IMR-90 (cell line): ENCODE results near the gene ATG14. TPM values are rescaled to one million over a fixed set of nuclear protein-coding genes. Genes with fewer than 3 reads are reported as not detected.
A peak's percentile ranks its signal among the peaks of the same experiment; 100 is the strongest.

Experiments
- ATAC-seq: fragments of 200-7000 bp; cut with Tn5 transposase; 2 replicates; pipeline ENCODE4 v1.9.1; 2020; ENCODE audit warnings: low read depth, mild to moderate bottlenecking, moderate library complexity
- BruUV-seq: library from RNA; stranded (reverse); fragments of 400-500 nt; replicated peaks from 2 replicates; lab custom pipeline; 2021; lab: Mats Ljungman, UMichigan
- CTCF ChIA-PET: fragments of 300-600 bp; formaldehyde crosslinking; extraction: SDS; loops from one replicate; lab custom pipeline; 2021; ENCODE audit warnings: antibody characterized with exemption; lab: Yijun Ruan, JAX
- POLR2A ChIA-PET: fragments of 300-600 bp; sonication (Branson Sonifier 250); formaldehyde crosslinking; loops from one replicate; lab custom pipeline; 2022; ENCODE audit warnings: antibody characterized with exemption; ENCODE audit not compliant: unreplicated experiment; lab: Charles Lee
- DNase-seq: peaks from one replicate; pipeline ENCODE4 v3.0.0; 2013
- H2AFZ ChIP-seq: replicated peaks from 2 replicates; pipeline ENCODE3; 2013; ENCODE audit warnings: low read length, mild to moderate bottlenecking; ENCODE audit not compliant: poor library complexity
- H2AK5ac ChIP-seq: 2 replicates; pipeline ENCODE4 v1.6.1; 2013; ENCODE audit warnings: low read depth, low read length, inconsistent platforms
- H2AK9ac ChIP-seq: replicated peaks from 2 replicates; pipeline ENCODE3; 2013; ENCODE audit warnings: mild to moderate bottlenecking, low read depth, low read length, moderate library complexity; ENCODE audit not compliant: poor library complexity
- H2BK120ac ChIP-seq: 2 replicates; pipeline ENCODE4 v1.6.1; 2013; ENCODE audit warnings: low read depth, low read length, inconsistent platforms
- H2BK15ac ChIP-seq: 3 replicates; pipeline ENCODE4 v1.6.1; 2013; ENCODE audit warnings: low read depth, low read length, inconsistent platforms
- H2BK20ac ChIP-seq: 2 replicates; pipeline ENCODE4 v1.6.1; 2013; ENCODE audit warnings: low read depth, mild to moderate bottlenecking, inconsistent platforms, low read length, moderate library complexity
- H2BK5ac ChIP-seq: 2 replicates; pipeline ENCODE4 v1.6.1; 2013; ENCODE audit warnings: mild to moderate bottlenecking, low read depth, low read length, inconsistent platforms; ENCODE audit not compliant: poor library complexity, severe bottlenecking
- H3K14ac ChIP-seq: replicated peaks from 2 replicates; pipeline ENCODE4 v1.6.1; 2013; ENCODE audit warnings: low read depth, low read length, inconsistent platforms
- H3K18ac ChIP-seq: 2 replicates; pipeline ENCODE4 v1.6.1; 2013; ENCODE audit warnings: low read depth, low read length, control low read depth
- H3K23ac ChIP-seq: 2 replicates; pipeline ENCODE4 v1.6.1; 2013; ENCODE audit warnings: low read depth, low read length, inconsistent platforms
- H3K27ac ChIP-seq: 2 replicates; pipeline ENCODE4 v1.5.1; 2013; ENCODE audit warnings: mild to moderate bottlenecking, control low read depth, low read length; ENCODE audit not compliant: insufficient read depth
- H3K27me3 ChIP-seq: 2 replicates; pipeline ENCODE4 v1.6.1; 2013; ENCODE audit warnings: low read length; ENCODE audit not compliant: control insufficient read depth, insufficient read depth
- H3K36me3 ChIP-seq: 2 replicates; pipeline ENCODE4 v1.6.1; 2013; ENCODE audit warnings: low read length, mixed read lengths; ENCODE audit not compliant: control insufficient read depth, insufficient read depth
- H3K4ac ChIP-seq: 2 replicates; pipeline ENCODE4 v1.6.1; 2013; ENCODE audit warnings: low read depth, low read length, inconsistent platforms
- H3K4me1 ChIP-seq: 2 replicates; pipeline ENCODE4 v1.6.1; 2013; ENCODE audit warnings: low read length, mixed read lengths; ENCODE audit not compliant: control insufficient read depth, insufficient read depth
- H3K4me2 ChIP-seq: 2 replicates; pipeline ENCODE4 v1.6.1; 2013; ENCODE audit warnings: low read depth, mild to moderate bottlenecking, control low read depth, low read length, moderate library complexity
- H3K4me3 ChIP-seq: 2 replicates; pipeline ENCODE4 v1.5.1; 2013; ENCODE audit warnings: low read depth, mild to moderate bottlenecking, control low read depth, low read length, moderate library complexity; ENCODE audit not compliant: insufficient read depth
- H3K56ac ChIP-seq: 2 replicates; pipeline ENCODE4 v1.6.1; 2013; ENCODE audit warnings: low read length, inconsistent platforms; ENCODE audit not compliant: insufficient read depth; ENCODE audit errors: extremely low read depth
- H3K79me1 ChIP-seq, 2 experiments: 2 replicates each; pipeline ENCODE4 v1.6.1; 2013; ENCODE audit warnings: low read length in 2 of 2, inconsistent platforms in 1 of 2, low read depth in 1 of 2
- H3K9ac ChIP-seq: 2 replicates; pipeline ENCODE4 v1.6.1; 2013; ENCODE audit warnings: low read depth, low read length, control low read depth
- H3K9me1 ChIP-seq: 2 replicates; pipeline ENCODE4 v1.6.1; 2013; ENCODE audit warnings: low read length, inconsistent platforms; ENCODE audit not compliant: insufficient read depth
- H3K9me3 ChIP-seq: 2 replicates; pipeline ENCODE4 v1.6.1; 2013; ENCODE audit warnings: low read length; ENCODE audit not compliant: control insufficient read depth, insufficient read depth
- H4K20me1 ChIP-seq: 2 replicates; pipeline ENCODE4 v1.6.1; 2013; ENCODE audit warnings: low read length, inconsistent platforms; ENCODE audit not compliant: insufficient read depth
- H4K5ac ChIP-seq: 2 replicates; pipeline ENCODE4 v1.6.1; 2013; ENCODE audit warnings: mild to moderate bottlenecking, low read depth, low read length, control low read depth
- H4K8ac ChIP-seq, 2 experiments: 2 replicates each; pipeline ENCODE4 v1.6.1; 2013; ENCODE audit warnings: low read depth in 2 of 2, low read length in 2 of 2, control low read depth in 1 of 2, inconsistent platforms in 1 of 2
- H4K91ac ChIP-seq: 2 replicates; pipeline ENCODE4 v1.6.1; 2013; ENCODE audit warnings: low read depth, low read length, inconsistent platforms; ENCODE audit not compliant: insufficient read depth
- BHLHE40 ChIP-seq: fragments of 150-350 bp; IDR thresholded peaks from 2 replicates; pipeline ENCODE4 v1.6.1; 2016; ENCODE audit warnings: mild to moderate bottlenecking, low read depth, low read length
- CEBPB ChIP-seq: IDR thresholded peaks from 2 replicates; pipeline ENCODE4 v1.6.1; 2012; ENCODE audit warnings: low read depth, low read length, improper control_type of control experiment
- CHD1 ChIP-seq: IDR thresholded peaks from 2 replicates; pipeline ENCODE4 v1.6.1; 2012; ENCODE audit warnings: low read depth, low read length, improper control_type of control experiment
- CTCF ChIP-seq: conservative IDR thresholded peaks from 2 replicates; pipeline ENCODE4 v1.5.1; 2012; ENCODE audit warnings: mild to moderate bottlenecking, low read depth, low read length, improper control_type of control experiment
- ELK1 ChIP-seq: fragments of 150-350 bp; IDR thresholded peaks from 2 replicates; pipeline ENCODE4 v1.6.1; 2016; ENCODE audit warnings: low read depth, mild to moderate bottlenecking, low read length, moderate library complexity, borderline replicate concordance
- FOS ChIP-seq: fragments of 150-350 bp; IDR thresholded peaks from 2 replicates; pipeline ENCODE4 v1.6.1; 2016; ENCODE audit warnings: low read depth, low read length
- MAFK ChIP-seq: IDR thresholded peaks from 2 replicates; pipeline ENCODE4 v1.6.1; 2012; ENCODE audit warnings: low read depth, low read length, improper control_type of control experiment
- MAZ ChIP-seq: IDR thresholded peaks from 2 replicates; pipeline ENCODE4 v1.6.1; 2012; ENCODE audit warnings: low read depth, mild to moderate bottlenecking, low read length, improper control_type of control experiment, moderate library complexity, borderline replicate concordance
- POLR2A ChIP-seq: IDR thresholded peaks from 2 replicates; pipeline ENCODE4 v1.6.1; 2012; ENCODE audit warnings: mild to moderate bottlenecking, low read depth, low read length
- RAD21 ChIP-seq: IDR thresholded peaks from 2 replicates; pipeline ENCODE4 v1.6.1; 2012; ENCODE audit warnings: low read length, improper control_type of control experiment
- RCOR1 ChIP-seq: IDR thresholded peaks from 2 replicates; pipeline ENCODE4 v1.6.1; 2012; ENCODE audit warnings: mild to moderate bottlenecking, low read length, improper control_type of control experiment; ENCODE audit not compliant: insufficient replicate concordance
- RFX5 ChIP-seq: IDR thresholded peaks from 2 replicates; pipeline ENCODE4 v1.8.0; 2012; ENCODE audit warnings: low read depth, mild to moderate bottlenecking, low read length, moderate library complexity
- SMC3 ChIP-seq: fragments of 150-350 bp; IDR thresholded peaks from 2 replicates; pipeline ENCODE4 v1.6.1; 2016; ENCODE audit warnings: low read depth, mild to moderate bottlenecking, antibody characterized with exemption, low read length, moderate library complexity
- USF2 ChIP-seq: fragments of 150-350 bp; IDR thresholded peaks from 2 replicates; pipeline ENCODE4 v1.6.1; 2017; ENCODE audit warnings: mild to moderate bottlenecking, antibody characterized with exemption, low read length, low read depth
- WGBS, 2 experiments: methylation state at CpG; one replicate each; pipeline versions ENCODE4 v1.1.5 to v1.1.7; 2013; ENCODE audit warnings: missing lambda C conversion rate in 2 of 2; ENCODE audit not compliant: insufficient read length in 1 of 2; ENCODE audit errors: extremely low coverage in 2 of 2; 5-methylcytosine and 5-hydroxymethylcytosine counted together
- dilution Hi-C: fragments of 300-500 bp; cut with HindIII; formaldehyde crosslinking; loops from one replicate; pipeline ENCODE4 v1.14.3; 2018; ENCODE audit warnings: low sequenced_read_pairs; ENCODE audit not compliant: unreplicated experiment
- in situ Hi-C: fragments of 300-500 bp; cut with MboI; formaldehyde crosslinking; loops from 3 replicates; pipeline ENCODE4 v1.14.3; 2019; ENCODE audit warnings: low sequenced_read_pairs, inconsistent platforms, mixed read lengths
- intact Hi-C: fragments of 100-400 bp; cut with micrococcal nuclease; formaldehyde crosslinking; loops from 2 replicates; pipeline ENCODE4 v1.10.0; 2022
- polyA plus RNA-seq, 3 experiments: library from polyadenylated mRNA; depleted of rRNA; stranded (reverse); fragments of >200 nt; gene quantifications; 2 replicates each; pipeline ENCODE4 v1.2.3, GENCODE V29; 2012; ENCODE audit warnings: low replicate concordance in 1 of 3
- total RNA-seq: library from RNA; depleted of rRNA; stranded (reverse); fragments of >200 nt; gene quantifications from 2 replicates; pipeline ENCODE4 v1.2.3, GENCODE V29; 2012

Gene ATG14
- total and polyA plus RNA-seq, 2 of the 4 experiments (the other 2 are of a cell fraction), result 5.0 to 12.4 TPM

- dilution Hi-C loops, result no loop called here
- H3K9me3 ChIP-seq, result no peaks in the 10 kb centered on the region
- H4K91ac ChIP-seq, result no peak overlapping the region
- H3K4me2 ChIP-seq, result no peak overlapping the region
- peaks cover 5% of the 10 kb centered on the region; the same call in 1 of the 2 replicates for H3K9me1 ChIP-seq
- no peak overlapping the region for H3K14ac ChIP-seq
- intact Hi-C loops, result no loop called here
- ChIA-PET CTCF (no interaction called here), POLR2A (no interaction called here)
- no peak overlapping the region for H3K27ac ChIP-seq
- no peak overlapping the region for H2AFZ ChIP-seq
- WGBS, 2 experiments, result no CpG with 5 or more reads among the region's 4 CpGs
- in situ Hi-C loops, result no loop called here
- peaks cover 3% of the 10 kb centered on the region; the same call in 1 of the 2 replicates for H3K36me3 ChIP-seq
- no peak overlapping the region for H3K4ac ChIP-seq
- H2BK5ac ChIP-seq, result no peak overlapping the region
- H2AK5ac ChIP-seq, result no peak overlapping the region
- no peak overlapping the region for H2AK9ac ChIP-seq
- no peak overlapping the region for H3K18ac ChIP-seq
- no peak overlapping the region for H3K23ac ChIP-seq
- H2BK20ac ChIP-seq, result no peak overlapping the region
- H2BK120ac ChIP-seq, result no peak overlapping the region
- peaks cover 0 to 13% of the 10 kb centered on the region in 2 experiments; a peak in 3 of 4 replicates for H3K79me1 ChIP-seq
- no peaks in the 10 kb centered on the region; the same call in 1 of the 2 replicates for H4K20me1 ChIP-seq
- H4K8ac ChIP-seq, result no peak overlapping the region
- no peak overlapping the region for H3K9ac ChIP-seq
- no peak for TF ChIP-seq ELK1
- no peak for TF ChIP-seq CHD1
- no peak for TF ChIP-seq USF2
- TF ChIP-seq RFX5, result no peak
- no peak for TF ChIP-seq RCOR1
- TF ChIP-seq MAFK, result no peak
- no peak for TF ChIP-seq CEBPB
- no peak for TF ChIP-seq BHLHE40
- TF ChIP-seq MAZ, result no peak
- TF ChIP-seq RAD21, result no peak
- no peak for TF ChIP-seq CTCF
- TF ChIP-seq FOS, result no peak; the same call in 1 of the 2 replicates
- no peak for TF ChIP-seq POLR2A
- TF ChIP-seq SMC3, result no peak
- no peak overlapping the region for H2BK15ac ChIP-seq
- H3K56ac ChIP-seq, result no peak overlapping the region; the same call in 1 of the 2 replicates
- H4K5ac ChIP-seq, result no peak overlapping the region
- peaks cover 5% of the 10 kb centered on the region for H3K4me1 ChIP-seq
- H3K4me3 ChIP-seq, result no peak overlapping the region
- ATAC-seq (peak; percentile 52), DNase-seq (peak; percentile 31)
- BruUV-seq, result no TSS peak
- H3K27me3 ChIP-seq, result no peaks in the 10 kb centered on the region
Measured at GRCh38 chr14:55359307-55359706, 52.3 kb downstream of the ATG14 start.
